K562 (cell line): ENCODE measurements around the gene TANK. TPM values are rescaled to one million over a fixed set of nuclear protein-coding genes. Genes with fewer than 3 reads are reported as not detected.
A peak's percentile ranks its signal among the peaks of the same experiment; 100 is the strongest.

Experiments
- CBX3 ChIP-seq, 2 experiments: IDR thresholded peaks; 1 replicate in 1 of 2; 2 replicates in 1 of 2; pipeline ENCODE4 v1.6.1; 2012; ENCODE audit warnings: inconsistent platforms in 2 of 2, low read length in 2 of 2, borderline replicate concordance in 1 of 2, control low read depth in 1 of 2
- CHD2 ChIP-seq: IDR thresholded peaks from 2 replicates; pipeline ENCODE4 v1.6.1; 2011; ENCODE audit warnings: low read depth, low read length
- CHD4 ChIP-seq: fragments of 200-600 bp; sonication (generic); IDR thresholded peaks from 3 replicates; pipeline ENCODE4 v1.6.1; 2012; ENCODE audit warnings: low read depth, mild to moderate bottlenecking, mixed read lengths, low read length, inconsistent platforms; ENCODE audit not compliant: insufficient read depth, insufficient replicate concordance, poor library complexity, severe bottlenecking
- CHD7 ChIP-seq: fragments of 200-600 bp; sonication (generic); IDR thresholded peaks from one replicate; pipeline ENCODE4 v1.6.1; 2012; ENCODE audit warnings: mild to moderate bottlenecking, low read depth, low read length, inconsistent platforms
- ELK3 ChIP-seq: fragments of 450-650 bp; formaldehyde crosslinking; IDR thresholded peaks from 2 replicates; pipeline ENCODE4 v1.4.0; 2020; ENCODE audit warnings: mild to moderate bottlenecking
- IRF9 ChIP-seq: fragments of 450-650 bp; IDR thresholded peaks from 2 replicates; pipeline ENCODE4 v1.6.1; 2016; ENCODE audit warnings: missing biosample characterization, missing genetic modification characterization
- MBD2 ChIP-seq: sonication (generic); IDR thresholded peaks from 2 replicates; pipeline ENCODE4 v1.6.1; 2016; ENCODE audit warnings: low read depth, borderline replicate concordance
- MEF2D ChIP-seq: conservative IDR thresholded peaks from 2 replicates; pipeline ENCODE4 v1.6.1; 2016; ENCODE audit warnings: low read depth, missing genetic modification characterization, missing compliant biosample characterization
- PPARD ChIP-seq: fragments of 250-450 bp; sonication (Bioruptor Pico); IDR thresholded peaks from 2 replicates; pipeline ENCODE4 v1.8.0; 2022; ENCODE audit warnings: inconsistent platforms, mild to moderate bottlenecking, moderate library complexity
- RNF2 ChIP-seq: sonication (generic); IDR thresholded peaks from 2 replicates; pipeline ENCODE4 v1.6.1; 2016
- TBP ChIP-seq: optimal IDR thresholded peaks from 2 replicates; pipeline ENCODE3; 2011; ENCODE audit warnings: low read depth, low read length, improper control_type of control experiment
- polyA plus RNA-seq, 8 experiments: library from polyadenylated mRNA; depleted of rRNA in 4 of 8; stranded (reverse) in 5 of 8; unstranded in 3 of 8; fragments of >200 nt; fragmentation: Nextera tagmentation in 2 of 8; fragmentation: Illumina TruSeq in 1 of 8; extraction: Ambion mirVana in 2 of 8; extraction: Trizol in 1 of 8; gene quantifications; 2 replicates each; pipeline versions ENCODE4 v1.2.1 to v1.2.3, GENCODE V29; 2011 to 2014; ENCODE audit warnings: inconsistent platforms in 1 of 8, missing spikeins in 1 of 8
- total RNA-seq, 7 experiments: library from RNA; depleted of rRNA in 6 of 7; stranded (reverse); fragments of >200 nt in 6 of 7; fragmentation: Illumina TruSeq in 2 of 7; extraction: Trizol in 2 of 7; gene quantifications; 2 replicates each; pipeline versions ENCODE4 v1.2.1 to v1.2.3, GENCODE V29; 2011 to 2021; ENCODE audit warnings: low replicate concordance in 1 of 7

Gene TANK
- total and polyA plus RNA-seq, 9 of the 15 experiments (the other 6 are each of a cell fraction or from before 2014, with no cell fraction given) = 43.0 to 91.5 (median 54.4) TPM

- TF ChIP-seq CHD7 (no peak), CHD4 (no peak), CHD2 (no peak), ELK3 (CRISPR knock-in tag) (no peak), TBP (peak; percentile 46), MBD2 (peak; percentile 80; the same call in 1 of the 2 replicates), IRF9 (tag) (0 out of 2 replicates have a peak, but pooled peaks have one; percentile 30), CBX3 (IDR thresholded peaks at IDR 0.05; ENCODE audit: borderline replicate concordance in 1 of 2, low read length in 2 of 2) (peak in 1 of 2 experiments; percentile 94; a peak in 2 of 3 replicates), PPARD (CRISPR knock-in tag) (no peak), RNF2 (peak; percentile 94), MEF2D (tag) (peak; percentile 64; the same call in 1 of the 2 replicates)
Measured at GRCh38 chr2:161172901-161173540, 12.8 kb downstream of the TANK start (continued).
